Panc1 (cell line): ENCODE results near the gene AGAP1. TPM values are rescaled to one million over a fixed set of nuclear protein-coding genes. Genes with fewer than 3 reads are reported as not detected.

Experiments used
- ATAC-seq: fragments of 200-7000 bp; cut with Tn5 transposase; 2 replicates; pipeline ENCODE4 v1.9.1; 2020; ENCODE audit warnings: mild to moderate bottlenecking, moderate library complexity
- BruUV-seq: library from RNA; stranded (reverse); fragments of 400-500 nt; replicated peaks from 2 replicates; lab custom pipeline; 2021; lab: Mats Ljungman, UMichigan
- CTCF ChIA-PET: fragments of 300-600 bp; sonication (Branson Sonifier 250); formaldehyde crosslinking; loops from one replicate; lab custom pipeline; 2022; ENCODE audit warnings: antibody characterized with exemption; lab: Charles Lee
- POLR2A ChIA-PET: fragments of 300-600 bp; sonication (Branson Sonifier 250); formaldehyde crosslinking; loops from one replicate; lab custom pipeline; 2022; ENCODE audit warnings: antibody characterized with exemption; lab: Charles Lee
- DNase-seq: peaks from one replicate; pipeline ENCODE4 v3.0.0-alpha.2; 2010; ENCODE audit warnings: low read depth, low spot score
- H3K27ac ChIP-seq: 2 replicates; pipeline ENCODE4 v1.5.1; 2011; ENCODE audit warnings: mild to moderate bottlenecking, low read length, inconsistent platforms
- H3K27me3 ChIP-seq: fragments of 200-500 bp; sonication (Bioruptor generic); 2 replicates; pipeline ENCODE4 v1.6.0; 2014; ENCODE audit warnings: low read length, inconsistent platforms; ENCODE audit not compliant: control insufficient read depth, insufficient read depth
- H3K36me3 ChIP-seq: fragments of 200-500 bp; sonication (Bioruptor generic); 2 replicates; pipeline ENCODE4 v1.5.1; 2014; ENCODE audit warnings: inconsistent platforms, mild to moderate bottlenecking, low read length, moderate library complexity; ENCODE audit not compliant: control insufficient read depth, insufficient read depth
- H3K4me1 ChIP-seq: 2 replicates; pipeline ENCODE4 v1.5.1; 2011; ENCODE audit warnings: inconsistent platforms, mild to moderate bottlenecking, low read length, moderate library complexity; ENCODE audit not compliant: control insufficient read depth, insufficient read depth
- H3K4me3 ChIP-seq, 2 experiments: 2 replicates each; pipeline ENCODE4 v1.5.1; 2011 to 2012; ENCODE audit warnings: low read depth in 2 of 2, low read length in 2 of 2, mild to moderate bottlenecking in 2 of 2, inconsistent platforms in 1 of 2, moderate library complexity in 1 of 2
- H3K9me3 ChIP-seq: fragments of 200-500 bp; sonication (Bioruptor generic); 2 replicates; pipeline ENCODE4 v1.5.1; 2014; ENCODE audit warnings: low read depth, mild to moderate bottlenecking, inconsistent platforms, low read length, moderate library complexity; ENCODE audit not compliant: control insufficient read depth, insufficient read depth
- CTCF ChIP-seq: fragments of 450-650 bp; IDR thresholded peaks from 2 replicates; pipeline ENCODE4 v1.5.1; 2017; ENCODE audit warnings: mild to moderate bottlenecking
- POLR2AphosphoS5 ChIP-seq: IDR thresholded peaks from 2 replicates; pipeline ENCODE4 v1.6.1; 2012; ENCODE audit warnings: mild to moderate bottlenecking, low read depth, low read length, moderate library complexity
- REST ChIP-seq, 2 experiments: IDR thresholded peaks; 2 replicates each; pipeline ENCODE4 v1.6.1; 2011 to 2012; ENCODE audit warnings: low read depth in 2 of 2, control low read depth in 1 of 2, low read length in 1 of 2, mild to moderate bottlenecking in 1 of 2, moderate library complexity in 1 of 2; ENCODE audit not compliant: insufficient read depth in 1 of 2
- SIN3A ChIP-seq: IDR thresholded peaks from 2 replicates; pipeline ENCODE4 v1.6.1; 2012; ENCODE audit warnings: low read depth, mild to moderate bottlenecking, low read length, moderate library complexity, borderline replicate concordance; ENCODE audit not compliant: insufficient read depth
- TCF7L2 ChIP-seq: IDR thresholded peaks from 2 replicates; pipeline ENCODE4 v1.6.1; 2011; ENCODE audit warnings: mild to moderate bottlenecking, low read depth, low read length, inconsistent platforms
- in situ Hi-C: cut with HindIII; loops from 2 replicates; pipeline ENCODE4 v1.10.0; 2016; ENCODE audit warnings: low sequenced_read_pairs, low pct_unique_long_range_greater_than_20kb
- intact Hi-C: fragments of 100-400 bp; cut with micrococcal nuclease; formaldehyde crosslinking; loops from one replicate; pipeline ENCODE4 v1.10.0; 2022; ENCODE audit not compliant: unreplicated experiment
- total RNA-seq: library from RNA; stranded (reverse); gene quantifications from one replicate; pipeline ENCODE4 v1.2.1, GENCODE V29; 2021; ENCODE audit not compliant: unreplicated experiment

Gene AGAP1
- total RNA-seq, 1 experiment from 2014 or later: 38.9 TPM

DNA sequence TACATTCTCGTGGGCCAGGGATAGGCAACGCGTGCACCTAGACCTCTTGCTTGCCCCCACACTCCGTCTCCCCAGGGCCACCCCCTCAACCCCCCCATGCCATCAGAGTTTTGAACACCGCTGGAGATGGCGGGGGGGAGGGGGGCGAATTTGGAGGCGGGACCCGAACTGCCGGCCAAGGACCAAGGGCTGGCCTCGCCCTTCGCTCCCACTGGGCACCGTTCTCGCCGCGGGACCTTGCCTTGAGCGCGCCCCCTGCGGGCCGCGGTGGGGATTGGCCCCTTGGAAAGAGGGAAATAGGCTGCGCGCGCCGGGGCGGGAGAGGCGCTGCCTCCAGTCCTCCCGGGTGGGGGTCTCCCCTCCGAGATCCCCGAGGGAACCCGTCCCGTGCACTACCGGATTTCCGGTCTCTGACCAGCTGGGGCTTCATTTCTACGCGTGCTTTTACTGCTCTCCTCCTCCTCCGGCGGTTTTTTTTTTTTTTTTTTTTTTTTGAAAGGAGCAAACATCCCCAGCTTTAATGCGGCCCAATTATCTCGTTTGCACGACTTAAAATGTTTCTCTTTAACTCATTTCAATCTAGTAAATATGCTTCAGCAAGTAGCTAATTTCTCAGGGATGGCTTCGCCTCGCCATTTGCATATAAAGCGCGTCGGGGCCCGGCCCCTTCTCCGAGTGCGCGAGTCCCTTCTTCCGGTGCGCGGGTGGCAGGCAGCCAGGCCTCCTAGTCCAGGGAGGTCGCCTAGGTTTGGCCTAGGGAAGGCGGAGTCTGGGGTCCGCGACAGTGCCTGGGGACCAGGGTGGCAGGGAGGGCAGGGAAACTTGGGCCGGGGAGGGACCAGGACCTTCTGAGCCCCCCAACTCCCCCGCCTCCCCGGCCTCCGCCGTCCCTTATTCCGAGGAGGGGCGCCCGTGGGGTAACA lies 684.4 kb downstream of the AGAP1 start:
- TF ChIP-seq TCF7L2: no peak
- 0 out of 4 replicates have a peak, but pooled peaks of 1 of the 2 experiments have one; percentile 39 for TF ChIP-seq REST (IDR thresholded peaks at IDR 0.05; ENCODE audit: insufficient read depth in 1 of 2, low read depth in 2 of 2, low read length in 1 of 2)
- peak; percentile 94 for TF ChIP-seq CTCF
- ChIA-PET CTCF (interaction anchor here (0.7 to 1.8 kb wide), 7 partner anchors 10 to 412 kb away, joined by 3 to 10 read pairs (median 4); partner anchors contain the start of gene GBX2), POLR2A (interaction anchor here (0.6 to 0.7 kb wide), 3 partner anchors 9 to 841 kb away, joined by 4 to 12 read pairs (median 6); no protein-coding TSS in a partner anchor)
- Histone ChIP-seq H3K27me3 (no peaks in the 10 kb centered on the region), H3K36me3 (no peaks in the 10 kb centered on the region), H3K4me1 (peaks cover 17% of the 10 kb centered on the region), H3K4me3 (peak overlapping the region; percentile 61 to 84), H3K9me3 (no peaks in the 10 kb centered on the region), H3K27ac (peak overlapping the region; percentile 87)
- in situ Hi-C loops: no loop called here
- no TSS peak for BruUV-seq
- intact Hi-C loops: loop anchor here (2.0 to 10.0 kb wide), 2 partner anchors 243 to 411 kb away; no protein-coding TSS in a partner anchor
- DNase-seq (peak; percentile 69), ATAC-seq (peak; percentile 87)

DNA sequence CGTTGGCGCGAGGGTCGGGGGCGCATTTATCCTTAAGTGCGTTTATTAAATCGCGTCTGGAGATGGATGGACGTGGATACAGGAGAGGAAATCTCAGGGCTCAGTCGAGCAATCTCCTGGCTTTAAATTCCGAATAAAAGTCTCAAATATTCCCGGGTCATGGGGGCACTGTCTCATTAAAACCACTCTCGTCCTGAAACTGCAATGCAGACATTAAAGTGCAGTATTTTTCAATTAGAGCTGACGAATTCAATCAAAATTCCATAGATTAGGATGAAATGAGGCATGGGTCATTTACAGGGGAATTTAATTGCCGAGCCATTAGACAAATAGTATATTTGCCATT lies 685.0 kb downstream of the AGAP1 start:
- ChIA-PET POLR2A (no interaction called here), CTCF (interaction anchor here (0.6 to 1.8 kb wide), 5 partner anchors 10 to 413 kb away, joined by 4 to 16 read pairs (median 9); partner anchors contain the start of gene GBX2)
- Histone ChIP-seq H3K4me3 (peak overlapping the region; percentile 61 to 84), H3K27ac (peak overlapping the region; percentile 87), H3K4me1 (peaks cover 17% of the 10 kb centered on the region), H3K27me3 (no peaks in the 10 kb centered on the region), H3K36me3 (no peaks in the 10 kb centered on the region), H3K9me3 (no peaks in the 10 kb centered on the region)
- ATAC-seq (no peak), DNase-seq (no peak)
- TF ChIP-seq POLR2AphosphoS5: no peak
- no peak for TF ChIP-seq TCF7L2
- TF ChIP-seq CTCF: no peak
- no peak for TF ChIP-seq SIN3A
- no peak for TF ChIP-seq REST (IDR thresholded peaks at IDR 0.05; ENCODE audit: insufficient read depth in 1 of 2, low read depth in 2 of 2, low read length in 1 of 2)
- in situ Hi-C loops: no loop called here
- intact Hi-C loops: loop anchor here (10.0 kb wide), 1 partner anchor 244 kb away; no protein-coding TSS in a partner anchor
- no TSS peak for BruUV-seq
